ENCODE measurements around the gene SYNJ2.

SYNJ2 gene

DNA sequence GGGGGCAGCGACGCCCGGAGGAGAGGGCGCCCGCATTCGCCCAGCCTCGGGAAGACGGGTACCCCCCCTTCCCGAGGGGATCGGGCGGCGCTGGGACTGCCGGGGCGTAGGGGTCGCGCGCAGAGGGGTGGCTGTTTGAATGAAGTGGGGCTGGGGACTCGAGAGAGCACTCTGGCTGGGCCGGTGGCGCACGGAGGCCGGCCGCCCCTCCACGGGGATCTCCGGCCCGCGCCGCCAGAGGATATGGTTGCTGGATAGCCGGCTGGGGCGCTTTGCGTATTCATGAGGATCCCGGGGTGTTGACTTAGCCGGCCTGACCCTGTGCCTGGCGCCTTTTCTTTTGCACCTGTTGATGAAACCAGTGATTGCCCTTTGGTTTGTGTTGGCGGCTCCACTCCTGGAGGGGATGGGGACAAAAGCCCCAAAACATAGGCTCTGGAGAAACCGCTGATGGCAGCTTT is 469 bp downstream of the SYNJ2 start:
- DNase-seq (ENCODE audit: low read depth, low spot score): no peak

DNA sequence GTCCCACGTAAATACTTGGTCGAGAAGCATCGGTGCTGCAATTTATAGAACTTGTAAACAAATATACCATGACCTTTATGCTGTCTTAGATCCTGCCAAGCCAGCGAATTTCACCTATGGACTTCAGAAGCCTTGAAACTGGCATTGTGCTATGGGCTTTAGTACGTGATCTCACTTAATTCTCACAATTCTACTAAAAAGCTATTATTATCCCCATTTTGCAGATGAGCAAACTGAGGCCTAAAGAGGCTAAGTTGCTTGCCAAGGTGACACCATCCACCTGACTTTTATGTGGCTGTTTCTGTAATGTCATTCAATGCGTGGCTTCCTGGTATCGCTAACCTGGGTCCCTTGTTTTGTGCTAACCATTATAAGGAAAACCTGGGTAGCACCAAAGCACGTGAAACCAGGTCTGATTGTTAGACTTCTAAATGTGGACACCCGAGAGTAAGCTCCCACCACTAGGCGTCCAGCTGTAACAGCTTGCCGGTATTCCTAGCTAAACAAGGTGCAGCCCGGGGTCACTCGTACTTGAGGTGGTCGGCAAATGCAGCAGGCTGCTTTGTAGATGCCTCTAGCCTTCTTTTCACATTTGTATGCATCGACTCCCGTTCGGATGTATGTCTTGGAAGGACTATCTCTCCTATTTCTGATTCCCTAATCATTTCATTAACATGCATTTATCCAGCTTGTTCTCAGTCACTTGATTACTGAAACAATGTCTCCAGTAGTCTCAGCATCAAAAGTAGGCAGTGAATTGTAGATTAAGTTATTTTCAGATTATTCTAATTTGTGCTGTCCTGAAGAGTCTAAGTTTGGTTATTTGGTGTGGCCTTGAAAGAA is 1.1 kb downstream of the SYNJ2 start:
- DNase-seq (ENCODE audit: low read depth, low spot score): no peak

GRCh38 chr6:157983406-157984119 is 1.9 kb downstream of the SYNJ2 start:
- no peak for DNase-seq (ENCODE audit: low read depth, low spot score)

DNA sequence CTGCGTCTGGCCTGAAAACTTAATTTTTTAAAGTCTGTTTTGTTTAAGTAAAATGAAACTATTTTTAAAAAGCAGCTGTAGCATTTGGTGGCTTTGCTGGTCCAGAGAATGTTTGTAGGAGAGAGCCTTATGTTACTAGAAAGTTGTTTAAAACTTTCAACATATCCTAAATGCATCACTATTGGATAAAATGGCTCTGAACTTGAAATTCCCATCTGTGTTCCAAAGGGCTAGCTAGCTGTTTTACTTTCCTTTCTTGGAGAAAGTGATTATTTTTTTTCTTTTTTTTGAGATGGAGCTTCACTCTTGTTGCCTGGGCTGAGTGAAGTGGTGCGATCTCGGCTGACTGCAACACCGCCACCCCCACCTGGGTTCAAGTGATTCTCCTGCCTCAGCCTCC is 2.5 kb downstream of the SYNJ2 start:
- no peak for DNase-seq (ENCODE audit: low read depth, low spot score)

GRCh38 chr6:157984686-157985225 is 3.1 kb downstream of the SYNJ2 start:
- DNase-seq (ENCODE audit: low read depth, low spot score): no peak

- no peak for DNase-seq (ENCODE audit: low read depth, low spot score)
Observed at GRCh38 chr6:157985378-157986155, 3.9 kb downstream of the SYNJ2 start.

- no peak for DNase-seq (ENCODE audit: low read depth, low spot score)
Observed at GRCh38 chr6:157987788-157988699, 6.4 kb downstream of the SYNJ2 start.

GRCh38 chr6:157988700-157989063 is 7.0 kb downstream of the SYNJ2 start:
- DNase-seq (ENCODE audit: low read depth, low spot score): no peak

- peak; percentile 70 for DNase-seq (ENCODE audit: low read depth, low spot score)
Observed at GRCh38 chr6:157989541-157990289, 8.1 kb downstream of the SYNJ2 start.

GRCh38 chr6:157990321-157991066 is 8.8 kb downstream of the SYNJ2 start:
- DNase-seq (ENCODE audit: low read depth, low spot score): peak; percentile 44

GRCh38 chr6:157991067-157991432 is 9.4 kb downstream of the SYNJ2 start:
- DNase-seq (ENCODE audit: low read depth, low spot score): no peak

GRCh38 chr6:157993076-157993475 is 11.4 kb downstream of the SYNJ2 start:
- DNase-seq (ENCODE audit: low read depth, low spot score): no peak

- DNase-seq (ENCODE audit: low read depth, low spot score): no peak
Observed at GRCh38 chr6:157994125-157994795, 12.6 kb downstream of the SYNJ2 start.

DNA sequence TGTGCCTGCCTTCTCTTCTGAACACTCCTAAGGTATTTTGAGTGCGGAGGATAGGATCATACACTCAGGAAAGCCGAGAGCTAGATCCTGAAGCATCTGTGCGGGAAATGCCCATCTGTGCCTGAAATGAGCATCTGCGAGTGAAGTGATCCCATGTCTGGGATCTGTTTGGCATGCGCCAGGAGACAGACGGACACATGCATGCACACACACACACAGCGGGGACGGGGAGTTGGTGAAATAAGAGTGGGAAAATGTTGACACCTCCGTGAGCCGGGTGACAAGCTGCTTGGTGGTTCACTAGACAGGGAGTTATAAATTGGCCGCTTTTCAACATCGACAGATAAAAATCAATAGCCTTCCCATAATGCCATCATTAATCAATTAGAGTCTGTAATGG is 13.8 kb downstream of the SYNJ2 start:
- DNase-seq (ENCODE audit: low read depth, low spot score): no peak

GRCh38 chr6:157996201-157996712 is 14.6 kb downstream of the SYNJ2 start:
- DNase-seq (ENCODE audit: low read depth, low spot score): no peak

DNA sequence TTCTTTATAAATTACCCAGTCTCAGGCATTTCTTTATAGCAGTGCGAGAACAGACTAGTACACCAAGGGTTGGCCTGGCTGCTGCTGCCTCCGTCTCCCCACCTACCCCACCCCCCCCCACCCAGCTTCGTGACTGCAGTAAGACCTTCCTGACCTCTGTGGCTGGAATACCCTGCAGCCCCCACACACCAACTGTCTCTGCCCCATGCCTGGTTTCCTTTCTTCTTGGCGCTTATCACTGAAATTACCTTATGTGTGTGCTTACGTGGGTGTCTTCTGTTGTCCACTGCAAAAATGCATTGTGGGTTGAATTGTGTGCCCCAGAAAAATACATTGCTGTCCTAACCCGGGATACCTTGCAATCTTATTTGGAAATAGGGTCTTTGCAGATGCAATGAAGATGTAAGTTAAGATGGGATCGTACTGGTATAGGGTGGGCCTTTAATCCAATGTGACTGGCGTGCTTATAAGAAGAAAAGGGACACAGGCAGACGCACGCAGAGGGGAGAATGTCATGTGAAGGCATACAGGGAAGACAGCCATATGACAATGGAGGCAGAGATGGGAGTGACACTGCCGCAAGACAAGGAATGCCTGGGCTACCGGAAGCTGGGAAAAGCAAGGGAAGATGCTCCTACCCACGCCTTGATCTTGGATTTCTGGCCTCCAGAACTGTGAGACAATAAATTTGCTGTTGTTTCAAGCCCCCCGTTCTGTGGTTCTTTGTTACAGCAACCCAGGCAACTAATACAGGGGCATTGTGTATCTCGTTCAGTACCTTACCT is 15.4 kb downstream of the SYNJ2 start:
- DNase-seq (ENCODE audit: low read depth, low spot score): no peak

- DNase-seq (ENCODE audit: low read depth, low spot score): no peak
Observed at GRCh38 chr6:157997893-157998608, 16.4 kb downstream of the SYNJ2 start.

Data from brain pericyte (primary cell).